C4-2B (cell line): ENCODE results near the gene CEP57L1.

Experiments used
- CTCF ChIP-seq: fragments of 450-650 bp; conservative IDR thresholded peaks from 2 replicates; pipeline ENCODE4 v1.5.1; 2017; ENCODE audit warnings: mild to moderate bottlenecking
- ZFX ChIP-seq: fragments of 450-650 bp; IDR thresholded peaks from 2 replicates; pipeline ENCODE4 v1.6.1; 2017

GRCh38 chr6:109102762-109103161 is 7.5 kb downstream of the CEP57L1 start:
- TF ChIP-seq CTCF: no peak
- TF ChIP-seq ZFX: no peak
